ENCODE measurements around the gene FBL. TPM values are rescaled to one million over a fixed set of nuclear protein-coding genes. Genes with fewer than 3 reads are reported as not detected.

FBL gene
- total and polyA plus RNA-seq, 2 of the 8 experiments (the other 6 are each of a cell fraction or from before 2014, with no cell fraction given), result 790 to 1,361 TPM

- Histone ChIP-seq H3K79me2 (ENCODE audit: control insufficient read depth in 1 of 2, insufficient read depth in 2 of 2, low read length in 2 of 2) (no peaks in the 10 kb centered on the region), H3K56ac (replicated peaks; ENCODE audit: insufficient read length, low read depth, low read length) (no peak overlapping the region), H3K79me1 (ENCODE audit: low read depth, low read length) (no peaks in the 10 kb centered on the region), H3K4me3 (ENCODE audit: extremely low read depth in 1 of 4, insufficient read depth in 2 of 4, low read depth in 3 of 4, low read length in 4 of 4) (no peak overlapping the region), H4K20me1 (replicated peaks in 1 of 2; ENCODE audit: control insufficient read depth in 1 of 2, insufficient read depth in 2 of 2, low read length in 2 of 2) (no peaks in the 10 kb centered on the region), H2AFZ (ENCODE audit: low read length) (no peak overlapping the region), H4K91ac (replicated peaks; ENCODE audit: insufficient read length, low read length) (no peak overlapping the region), H3K14ac (ENCODE audit: insufficient read length) (no peak overlapping the region), H3K4ac (replicated peaks; ENCODE audit: insufficient read length, low read depth, low read length) (no peak overlapping the region), H3K4me1 (replicated peaks in 1 of 4; ENCODE audit: control insufficient read depth in 3 of 4, insufficient read depth in 4 of 4, low read length in 3 of 4) (peaks cover 2 to 10% (median 5%) of the 10 kb centered on the region in 4 experiments; a peak in 4 of 7 replicates), H2BK120ac (replicated peaks; ENCODE audit: low read depth, low read length) (no peak overlapping the region), H3K4me2 (ENCODE audit: insufficient read depth in 1 of 2, low read depth in 2 of 2, low read length in 2 of 2) (no peak overlapping the region; a peak in 1 of 4 replicates), H2BK12ac (ENCODE audit: low read depth, low read length) (no peak overlapping the region), H4K5ac (ENCODE audit: insufficient read length, low read depth, low read length) (no peak overlapping the region), H2AK5ac (ENCODE audit: low read depth, low read length) (no peak overlapping the region), H3K9ac (replicated peaks in 1 of 4; ENCODE audit: extremely low read depth in 1 of 4, low read depth in 3 of 4, low read length in 3 of 4) (no peak overlapping the region), H3K9me3 (ENCODE audit: insufficient read depth in 2 of 2, low read depth in 1 of 2, low read length in 1 of 2) (no peaks in the 10 kb centered on the region), H3K27me3 (replicated peaks in 1 of 4; ENCODE audit: control insufficient read depth in 3 of 4, extremely low read depth in 1 of 4, insufficient read depth in 3 of 4, low read length in 3 of 4) (no peaks in the 10 kb centered on the region), H4K8ac (ENCODE audit: extremely low read depth, insufficient read depth, low read length) (no peak overlapping the region), H3K18ac (ENCODE audit: extremely low read depth, low read length) (no peak overlapping the region), H2BK20ac (ENCODE audit: low read length) (no peak overlapping the region), H3K23me2 (ENCODE audit: low read depth, low read length) (no peaks in the 10 kb centered on the region), H3K27ac (ENCODE audit: low read depth, low read length) (no peak overlapping the region), H3K36me3 (ENCODE audit: control insufficient read depth in 2 of 4, insufficient read depth in 4 of 4, low read length in 3 of 4) (no peaks in the 10 kb centered on the region), H2BK15ac (ENCODE audit: low read length) (no peak overlapping the region), H2BK5ac (ENCODE audit: low read depth, low read length) (no peak overlapping the region), H3K23ac (ENCODE audit: insufficient read length) (no peak overlapping the region)
- ChIA-PET POLR2A (ENCODE audit: partially characterized antibody) (no interaction called here), CTCF (ENCODE audit: partially characterized antibody) (interaction anchor here (3.3 kb wide), 1 partner anchor 47 kb away, joined by 20 read pairs; no protein-coding TSS in a partner anchor)
- FAIRE-seq, result no peak
- DNase-seq (ENCODE audit: low read depth in 1 of 2, low spot score in 2 of 2), result no peak
- 78% methylated on average over 2 of the region's 2 CpGs; no CpG with 5 or more reads in 1 of the 2 experiments for WGBS, 2 experiments (ENCODE audit: extremely low coverage in 1 of 2, insufficient coverage in 1 of 2, insufficient read length in 1 of 2, insufficient replicate concordance in 2 of 2, low coverage in 1 of 2, low lambda C conversion rate in 2 of 2, missing lambda C conversion rate in 1 of 2)
- no peak for TF ChIP-seq CBX8 (IDR thresholded peaks at IDR 0.05; ENCODE audit: borderline replicate concordance, low read depth, low read length)
- TF ChIP-seq CHD1 (IDR thresholded peaks at IDR 0.05; ENCODE audit: low read depth, low read length), result no peak
- TF ChIP-seq GABPA (IDR thresholded peaks at IDR 0.05; ENCODE audit: borderline replicate concordance, insufficient read depth, low read length), result no peak
These were observed 49.1 kb downstream of the FBL start for GRCh38 chr19:39797083-39797482.
